Islet precursor cell (in vitro differentiated cells): ENCODE data around the gene SORBS1.
"Not testable (repeated sequence)": the region's sequence is repeated elsewhere in the genome, so short reads cannot be mapped to it uniquely, and the experiment has no call there.

Source experiments
- DNase-seq: peaks from one replicate; pipeline ENCODE4 v3.0.0-alpha.2; 2018

SORBS1 gene

DNA sequence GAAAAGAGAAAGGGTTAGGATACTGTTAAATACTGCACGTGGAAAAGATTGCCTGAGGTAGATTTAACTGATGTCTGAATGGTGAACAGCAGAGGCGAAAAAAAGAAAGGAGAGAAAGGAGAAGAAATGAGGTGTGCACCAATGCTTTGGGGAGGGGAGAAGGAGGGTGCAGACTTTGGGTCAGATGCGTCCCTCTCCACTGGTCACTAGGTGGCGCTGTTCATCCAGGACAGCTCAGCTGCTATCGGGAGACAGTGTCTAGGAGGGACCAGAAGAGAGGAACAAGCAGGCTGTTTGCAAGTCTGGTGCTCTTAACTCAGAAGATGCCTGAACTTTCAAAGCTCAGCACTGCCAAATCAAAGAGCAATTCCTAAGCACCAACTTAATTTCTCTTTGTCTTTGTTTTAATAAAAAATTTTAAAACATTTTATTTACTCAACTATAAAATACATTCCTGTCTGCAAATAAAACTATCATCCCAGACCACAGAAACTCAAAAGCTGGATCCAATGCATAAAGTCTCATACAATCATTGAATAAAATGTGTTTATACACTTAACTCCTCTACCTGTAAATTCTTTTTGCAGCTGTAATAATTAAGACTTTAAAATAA lies 186.5 kb downstream of the SORBS1 start:
- peak; percentile 89 for DNase-seq

DNA sequence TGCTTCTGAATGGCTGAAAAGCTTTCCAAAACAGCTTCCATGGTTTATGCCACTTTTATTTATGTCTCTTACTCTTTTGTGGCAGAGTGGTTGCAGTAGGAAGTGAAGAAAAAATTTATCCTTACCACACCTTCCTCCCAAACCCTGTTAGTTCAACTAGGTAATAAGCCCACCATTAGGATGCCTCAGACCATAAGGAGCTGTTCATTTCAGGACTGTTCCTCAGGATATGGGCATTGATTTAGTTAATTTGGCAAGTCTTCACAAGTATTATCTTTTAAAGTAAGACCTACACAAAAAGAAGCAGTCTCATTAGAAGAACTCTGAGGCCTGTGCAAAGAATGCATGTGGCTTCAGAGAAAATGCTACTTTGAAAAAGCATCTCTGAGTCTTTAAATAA lies 187.5 kb downstream of the SORBS1 start:
- DNase-seq, result no peak

DNA sequence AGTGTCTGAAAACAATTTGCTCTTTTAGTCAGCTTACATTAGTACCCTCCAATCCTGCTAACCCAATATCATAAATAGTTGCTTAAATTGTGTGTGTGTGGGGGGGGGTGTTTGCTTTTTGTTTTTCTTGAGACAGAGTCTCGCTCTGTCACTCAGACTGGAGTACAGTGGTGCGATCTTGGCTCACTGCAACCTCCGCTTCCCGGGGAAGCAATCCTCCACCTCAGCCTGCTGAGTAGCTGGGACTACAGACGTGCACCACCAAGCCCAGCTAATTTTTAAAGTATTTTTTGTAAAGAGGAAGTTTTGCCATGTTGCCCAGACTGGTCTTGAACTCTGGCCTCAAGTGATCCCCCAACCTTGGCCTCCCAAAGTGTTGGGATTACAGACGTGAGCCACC lies 196.8 kb downstream of the SORBS1 start:
- no peak for DNase-seq

GRCh38 chr10:95363303-95363912 lies 197.8 kb downstream of the SORBS1 start:
- DNase-seq, result no peak

- no peak for DNase-seq
Measured at GRCh38 chr10:95360122-95360714, 201.0 kb downstream of the SORBS1 start.

GRCh38 chr10:95359466-95359865 lies 201.7 kb downstream of the SORBS1 start:
- DNase-seq, result no peak

GRCh38 chr10:95356190-95356955 lies 204.8 kb downstream of the SORBS1 start:
- DNase-seq, result peak; percentile 38

- no peak for DNase-seq
Measured at GRCh38 chr10:95355301-95355700, 205.9 kb downstream of the SORBS1 start.

DNA sequence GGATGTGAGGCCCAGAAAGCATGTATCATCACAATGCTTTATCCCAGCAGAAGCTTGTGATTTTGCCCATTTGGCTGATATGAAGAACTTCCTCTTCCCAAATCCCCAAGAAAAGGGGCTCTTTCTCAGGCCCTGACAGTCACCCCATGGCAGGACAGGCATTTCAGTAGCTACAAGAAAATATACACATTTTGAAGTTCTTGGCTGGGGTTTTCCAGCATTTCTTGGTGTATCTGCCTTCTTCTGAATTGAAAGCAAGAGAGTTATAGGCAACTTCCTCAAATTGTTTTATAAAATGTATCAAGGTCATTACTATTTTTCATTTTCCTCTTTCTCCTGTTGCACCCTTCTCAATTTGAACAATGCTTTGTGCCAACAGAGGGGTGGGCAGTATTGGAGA lies 207.1 kb downstream of the SORBS1 start:
- DNase-seq, result no peak

- DNase-seq, result no peak
Measured at GRCh38 chr10:95353123-95353522, 208.0 kb downstream of the SORBS1 start.

DNA sequence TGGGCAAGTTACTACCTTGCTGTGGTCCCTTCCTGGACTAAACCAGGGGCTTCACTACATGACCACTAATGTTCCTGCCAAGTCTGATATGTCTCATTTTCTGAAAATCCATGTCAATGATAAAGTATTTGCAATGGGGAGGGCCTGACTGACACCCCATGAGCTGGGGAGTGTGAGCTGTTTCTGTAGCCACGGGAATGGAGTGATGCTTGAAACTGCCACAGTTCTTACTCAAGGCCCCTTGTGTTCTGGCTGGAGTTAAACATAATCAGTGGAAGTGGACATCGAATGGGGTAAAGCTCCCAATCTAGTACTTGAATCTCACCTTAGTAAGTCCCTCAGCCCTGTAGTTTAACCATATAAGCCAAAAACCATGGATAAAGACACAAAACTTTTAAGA lies 208.5 kb downstream of the SORBS1 start:
- DNase-seq, result no peak

DNA sequence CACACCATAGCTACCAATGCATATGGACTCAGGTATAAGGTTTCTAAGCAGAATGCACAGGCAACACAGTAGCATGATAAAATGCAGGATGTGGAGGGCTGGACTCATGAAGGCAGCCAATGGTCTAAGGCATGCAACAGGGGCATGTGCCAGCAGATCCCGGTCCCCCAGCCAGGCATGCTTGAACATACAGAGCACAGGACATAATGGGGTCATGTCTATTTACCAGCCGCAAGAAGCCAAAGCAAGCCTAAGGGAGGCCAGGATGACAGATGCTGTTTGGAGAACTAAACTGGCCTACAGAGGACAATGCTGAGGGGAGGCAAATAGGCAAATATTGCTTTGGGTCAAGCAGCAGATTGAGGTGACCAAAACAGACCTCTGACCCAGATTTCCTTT lies 210.3 kb downstream of the SORBS1 start:
- DNase-seq, result peak; percentile 43

GRCh38 chr10:95350219-95350829 lies 210.8 kb downstream of the SORBS1 start:
- DNase-seq, result no peak

DNA sequence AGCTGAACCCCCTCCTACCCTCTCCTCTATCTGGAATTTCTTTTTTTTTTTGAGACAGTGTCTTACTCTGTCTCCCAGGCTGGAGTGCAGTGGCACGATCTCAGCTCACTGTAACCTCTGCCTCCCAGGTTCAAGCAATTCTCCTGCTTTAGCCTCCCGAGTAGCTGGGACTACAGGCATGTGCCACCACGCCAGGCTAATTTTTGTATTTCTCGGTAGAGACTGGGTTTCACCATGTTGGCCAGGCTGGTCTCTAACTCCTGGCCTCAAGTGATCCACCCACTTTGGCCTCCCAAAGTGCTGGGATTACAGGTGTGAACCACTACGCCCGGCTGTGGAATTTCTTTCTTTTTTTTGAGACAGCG lies 213.8 kb downstream of the SORBS1 start:
- not testable (repeated sequence) for DNase-seq

DNA sequence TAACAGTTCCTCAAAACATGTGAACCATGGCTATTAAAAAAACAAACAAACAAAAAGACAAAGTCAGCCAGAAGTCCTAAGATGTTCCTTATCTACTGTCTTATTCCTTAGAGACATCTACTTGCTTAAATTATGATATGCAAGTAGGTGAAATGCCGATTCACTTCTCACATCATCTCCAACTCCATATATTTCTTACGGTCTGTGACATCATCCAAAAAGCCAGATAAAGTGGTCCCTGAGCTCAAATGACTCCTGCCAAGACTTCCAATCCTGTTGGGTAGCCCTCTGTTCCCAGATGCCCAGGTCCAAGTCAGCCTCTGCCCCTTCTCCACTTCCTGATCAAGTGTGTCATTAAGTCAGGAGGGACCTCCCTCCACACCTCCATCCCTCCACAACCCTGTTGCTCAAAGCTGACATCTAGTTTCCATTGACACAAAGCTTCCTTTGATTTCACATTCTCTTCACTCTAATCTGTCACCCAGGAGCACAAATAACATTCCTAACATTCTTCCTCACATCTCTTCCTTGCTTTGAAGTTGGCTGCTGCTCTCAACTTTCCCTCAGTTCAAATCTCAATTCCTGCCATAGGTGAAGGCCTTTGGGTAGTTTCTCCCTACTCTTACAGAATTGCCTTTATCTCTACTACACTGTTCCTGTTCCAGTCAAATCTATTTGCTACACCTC lies 214.3 kb downstream of the SORBS1 start:
- peak; percentile 73 for DNase-seq

GRCh38 chr10:95343573-95343972 lies 217.6 kb downstream of the SORBS1 start:
- peak; percentile 24 for DNase-seq

- DNase-seq, result no peak
Measured at GRCh38 chr10:95341716-95342130, 219.4 kb downstream of the SORBS1 start.

GRCh38 chr10:95339863-95340262 lies 221.3 kb downstream of the SORBS1 start:
- DNase-seq, result no peak

- DNase-seq, result peak; percentile 41
Measured at GRCh38 chr10:95337423-95338160, 223.6 kb downstream of the SORBS1 start.

- peak; percentile 41 for DNase-seq
Measured at GRCh38 chr10:95336702-95337101, 224.5 kb downstream of the SORBS1 start.

DNA sequence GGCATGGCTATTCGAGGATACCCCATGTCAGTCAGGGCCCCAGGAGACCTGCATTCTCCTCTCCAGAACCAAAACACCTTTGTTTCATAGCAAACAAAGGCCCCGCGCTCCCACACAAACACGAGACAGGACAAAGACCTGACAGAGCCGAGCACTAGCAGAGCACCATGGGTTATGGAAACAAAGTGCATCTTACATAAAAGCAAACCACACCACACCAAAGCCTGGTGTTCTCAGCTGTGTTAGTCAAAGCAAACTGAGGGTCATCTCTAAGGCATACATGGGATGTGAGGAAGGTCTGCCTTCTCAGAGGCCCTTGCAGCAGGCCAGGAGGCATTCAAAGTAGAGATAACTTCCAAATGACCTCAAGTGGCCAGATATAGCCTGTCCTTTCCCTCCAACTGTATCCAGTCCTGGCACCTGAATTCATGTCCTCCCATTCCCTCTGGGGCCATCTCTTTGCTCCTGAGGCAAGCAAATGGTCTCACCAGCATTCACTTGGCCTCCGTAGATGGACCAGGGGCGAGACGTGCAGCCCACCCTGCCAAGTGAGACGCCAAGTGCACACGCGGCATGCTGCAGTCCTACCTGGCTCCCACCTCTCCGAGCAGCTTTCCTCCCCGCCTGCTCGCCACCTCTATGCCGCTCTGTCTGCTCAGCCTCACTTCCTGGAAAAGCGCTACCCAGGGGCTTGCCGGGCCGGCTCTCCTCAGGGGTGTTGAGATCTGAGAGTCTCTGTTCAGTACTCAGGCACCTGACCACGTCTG lies 225.1 kb downstream of the SORBS1 start:
- DNase-seq, result peak; percentile 29
